AG09319 (cell line): ENCODE results near the gene AAGAB.

ENCODE experiments used
- DNase-seq: peaks from one replicate; pipeline ENCODE4 v3.0.0-alpha.2; 2010; ENCODE audit warnings: low read depth; ENCODE audit errors: extremely low read depth
- CTCF ChIP-seq: IDR thresholded peaks from 2 replicates; pipeline ENCODE4 v1.5.1; 2011; ENCODE audit warnings: low read depth, mild to moderate bottlenecking, inconsistent platforms, low read length, moderate library complexity

The AAGAB gene

DNA sequence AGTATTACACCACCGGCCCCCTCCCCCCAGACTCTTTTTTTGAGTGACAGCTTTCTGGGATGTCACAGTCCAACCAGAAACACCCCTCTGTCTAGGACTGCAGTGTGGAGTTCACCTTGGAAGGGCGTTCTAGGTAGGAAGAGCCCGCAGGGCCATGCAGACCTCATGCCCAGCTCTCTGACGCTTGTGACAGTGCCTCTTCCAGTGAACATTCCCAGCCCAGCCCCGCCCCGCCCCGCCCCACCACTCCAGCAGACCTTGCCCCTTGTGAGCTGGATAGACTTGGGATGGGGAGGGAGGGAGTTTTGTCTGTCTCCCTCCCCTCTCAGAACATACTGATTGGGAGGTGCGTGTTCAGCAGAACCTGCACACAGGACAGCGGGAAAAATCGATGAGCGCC is 63.6 kb downstream of the AAGAB start:
- no peak for TF ChIP-seq CTCF

DNA sequence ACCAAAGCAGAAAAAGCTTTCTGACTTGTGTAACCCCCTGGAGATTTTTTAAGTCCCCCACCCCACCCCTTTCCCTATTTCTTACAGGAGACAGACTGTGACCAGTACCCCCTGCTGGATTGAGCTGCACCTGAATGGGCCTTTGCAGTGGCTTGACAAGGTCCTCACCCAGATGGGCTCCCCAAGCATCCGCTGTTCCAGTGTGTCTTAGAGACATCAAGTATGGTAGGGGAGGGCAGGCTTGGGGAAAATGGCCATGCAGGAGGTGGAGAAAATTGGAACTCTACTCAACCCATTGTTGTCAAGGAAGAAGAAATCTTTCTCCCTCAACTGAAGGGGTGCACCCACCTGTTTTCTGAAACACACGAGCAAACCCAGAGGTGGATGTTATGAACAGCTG is 64.1 kb downstream of the AAGAB start:
- no peak for TF ChIP-seq CTCF
- DNase-seq = no peak

More for the DNA sequence above, 63.6 kb downstream of the AAGAB start:
- DNase-seq = no peak

GRCh38 chr15:67189326-67190051 is 65.0 kb downstream of the AAGAB start:
- no peak for DNase-seq

DNA sequence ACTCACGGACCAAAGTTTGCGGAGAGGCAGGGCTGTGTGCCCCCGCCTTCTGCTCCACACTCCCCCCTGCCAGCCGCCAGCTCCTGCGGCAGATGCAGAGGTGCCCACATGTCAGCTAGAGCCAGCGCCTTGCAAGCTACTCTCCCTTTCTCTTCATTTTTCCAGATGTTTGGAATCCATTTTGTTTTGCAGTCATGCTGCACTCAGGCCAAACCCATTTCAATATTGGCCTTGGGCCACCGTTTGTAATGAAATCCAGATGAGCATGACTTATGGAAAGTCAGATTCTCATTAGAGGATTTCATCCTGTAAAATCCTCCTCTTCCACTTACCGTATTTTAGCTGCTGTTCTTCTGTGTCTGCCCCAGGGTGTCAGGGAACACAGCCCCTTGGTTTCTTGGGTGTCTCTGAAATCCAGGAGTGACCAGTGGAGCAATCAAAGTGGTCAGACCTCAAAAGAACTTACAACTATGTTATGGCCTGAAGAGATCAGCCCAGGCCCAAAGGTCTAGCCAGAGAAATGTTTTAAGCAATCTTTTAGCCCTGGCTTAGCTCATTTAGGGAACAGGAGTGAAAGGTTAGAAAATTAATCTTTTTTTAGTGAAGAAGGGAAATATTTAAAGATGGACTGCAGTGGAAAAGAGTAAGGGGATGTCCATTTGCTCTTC is 65.8 kb downstream of the AAGAB start:
- peak; percentile 89 for DNase-seq
- TF ChIP-seq CTCF = no peak

More at GRCh38 chr15:67189326-67190051, 65.0 kb downstream of the AAGAB start:
- TF ChIP-seq CTCF = no peak

GRCh38 chr15:67187351-67187854 is 67.1 kb downstream of the AAGAB start:
- TF ChIP-seq CTCF = no peak
- DNase-seq = no peak

GRCh38 chr15:67186688-67187087 is 67.8 kb downstream of the AAGAB start:
- no peak for TF ChIP-seq CTCF
- no peak for DNase-seq

DNA sequence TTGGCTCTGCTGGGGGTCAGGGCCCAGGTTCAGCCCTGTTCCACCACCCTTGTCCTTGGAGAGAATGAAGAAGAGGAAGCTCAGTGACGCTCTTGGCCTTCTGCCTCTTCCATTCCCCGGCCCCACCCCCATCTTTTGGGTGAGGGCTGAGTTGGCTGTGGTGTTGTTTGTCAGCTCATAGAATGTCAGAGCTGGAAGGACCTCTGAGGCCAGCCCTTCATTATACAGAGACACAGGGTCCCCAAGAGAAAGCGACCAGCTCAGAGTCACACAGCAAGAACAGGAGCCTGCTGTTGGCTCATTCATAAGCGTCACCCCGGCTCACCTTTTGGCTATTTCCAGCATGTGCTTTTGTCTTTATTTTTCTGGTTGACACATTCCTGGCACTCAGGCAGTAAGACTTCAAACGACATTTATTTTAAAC is 68.2 kb downstream of the AAGAB start:
- no peak for DNase-seq
- TF ChIP-seq CTCF = no peak
